Caco-2 (cell line): ENCODE measurements around the gene LHX3. TPM values are rescaled to one million over a fixed set of nuclear protein-coding genes. Genes with fewer than 3 reads are reported as not detected.
"Not testable (repeated sequence)": the region's sequence is repeated elsewhere in the genome, so short reads cannot be mapped to it uniquely, and the experiment has no call there.

Experiments used
- BruUV-seq: library from RNA; stranded (reverse); fragments of 400-500 nt; replicated peaks from 2 replicates; lab custom pipeline; 2021; lab: Mats Ljungman, UMichigan
- CTCF ChIA-PET: fragments of 300-600 bp; sonication (Branson Sonifier 250); formaldehyde crosslinking; loops from one replicate; lab custom pipeline; 2022; ENCODE audit warnings: antibody characterized with exemption; lab: Charles Lee
- POLR2A ChIA-PET: fragments of 300-600 bp; sonication (Branson Sonifier 250); formaldehyde crosslinking; loops from one replicate; lab custom pipeline; 2022; ENCODE audit warnings: antibody characterized with exemption; lab: Charles Lee
- DNase-seq, 2 experiments: peaks; one replicate each; pipeline versions ENCODE4 v3.0.0 to v3.0.0-alpha.2; 2020 to 2022
- H3K27me3 ChIP-seq: replicated peaks from 2 replicates; pipeline ENCODE4 v1.6.0; 2011; ENCODE audit warnings: low read length; ENCODE audit not compliant: control insufficient read depth, insufficient read depth
- H3K36me3 ChIP-seq: 2 replicates; pipeline ENCODE4 v1.5.1; 2011; ENCODE audit warnings: low read length; ENCODE audit not compliant: control insufficient read depth, insufficient read depth
- H3K4me1 ChIP-seq: fragments of 250-450 bp; sonication (Bioruptor Pico); 2 replicates; pipeline ENCODE4 v1.5.1; 2020; ENCODE audit warnings: mild to moderate bottlenecking
- H3K4me3 ChIP-seq: 2 replicates; pipeline ENCODE4 v1.5.1; 2011; ENCODE audit warnings: low read depth, mild to moderate bottlenecking, control low read depth, low read length
- H3K9me3 ChIP-seq: fragments of 250-450 bp; sonication (Bioruptor Pico); 2 replicates; pipeline ENCODE4 v1.5.1; 2020; ENCODE audit warnings: mild to moderate bottlenecking, moderate library complexity
- H3K27ac Mint-ChIP-seq: one replicate; pipeline ENCODE4 v1.8.0; 2022; ENCODE audit warnings: mixed read lengths; ENCODE audit not compliant: unreplicated experiment
- H3K27me3 Mint-ChIP-seq: one replicate; pipeline ENCODE4 v1.8.0; 2022; ENCODE audit warnings: mixed read lengths; ENCODE audit not compliant: insufficient read depth, unreplicated experiment
- H3K36me3 Mint-ChIP-seq: one replicate; pipeline ENCODE4 v1.8.0; 2022; ENCODE audit warnings: mild to moderate bottlenecking, mixed read lengths; ENCODE audit not compliant: insufficient read depth, unreplicated experiment
- H3K4me1 Mint-ChIP-seq: one replicate; pipeline ENCODE4 v1.8.0; 2022; ENCODE audit warnings: low read depth, mixed read lengths; ENCODE audit not compliant: unreplicated experiment
- H3K4me3 Mint-ChIP-seq: one replicate; pipeline ENCODE4 v1.8.0; 2022; ENCODE audit warnings: mild to moderate bottlenecking, moderate library complexity, mixed read lengths; ENCODE audit not compliant: unreplicated experiment
- H3K9me3 Mint-ChIP-seq: one replicate; pipeline ENCODE4 v1.8.0; 2022; ENCODE audit warnings: mixed read lengths; ENCODE audit not compliant: unreplicated experiment
- intact Hi-C: fragments of 100-400 bp; cut with micrococcal nuclease; formaldehyde crosslinking; loops from one replicate; pipeline ENCODE4 v1.10.0; 2022; ENCODE audit not compliant: unreplicated experiment
- total RNA-seq: library from RNA; stranded (reverse); gene quantifications from 2 replicates; pipeline ENCODE4 v1.2.3, GENCODE V29; 2022
- TF ChIP-seq, protein P1 (sequence below), 2 experiments: fragments of 200-600 bp in 1 of 2; IDR thresholded peaks; 1 replicate in 1 of 2; 2 replicates in 1 of 2; pipeline versions ENCODE4 v1.5.1 to v1.8.0; 2011 to 2022; ENCODE audit warnings: antibody characterized with exemption in 1 of 2, control low read depth in 1 of 2, inconsistent platforms in 1 of 2, low read depth in 1 of 2, low read length in 1 of 2, mild to moderate bottlenecking in 1 of 2, moderate library complexity in 1 of 2; ENCODE audit not compliant: insufficient read depth in 1 of 2, severe bottlenecking in 1 of 2, unreplicated experiment in 1 of 2

The LHX3 gene
- total RNA-seq, 1 experiment from 2014 or later: 1.2 TPM

DNA sequence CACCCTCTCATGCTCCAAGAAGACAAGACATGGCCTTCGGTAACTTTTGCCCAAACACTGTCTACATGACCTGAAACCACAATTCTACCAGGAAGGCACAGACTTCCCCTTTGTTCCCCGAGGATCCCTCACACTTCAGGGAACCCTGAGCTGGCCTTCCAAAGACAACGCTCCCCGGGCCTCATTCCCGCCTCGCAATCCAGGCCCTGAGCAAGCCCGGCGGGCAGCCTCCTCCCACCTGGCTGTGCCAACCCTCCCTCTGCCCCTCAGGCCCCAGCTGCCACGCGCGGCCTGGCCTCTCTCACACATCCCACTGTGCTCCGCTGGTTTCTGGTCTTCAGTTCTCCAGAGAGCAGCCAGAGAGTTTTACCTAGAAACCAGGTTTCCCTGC lies 33.4 kb upstream of the LHX3 start:
- TF ChIP-seq, protein P1, sequence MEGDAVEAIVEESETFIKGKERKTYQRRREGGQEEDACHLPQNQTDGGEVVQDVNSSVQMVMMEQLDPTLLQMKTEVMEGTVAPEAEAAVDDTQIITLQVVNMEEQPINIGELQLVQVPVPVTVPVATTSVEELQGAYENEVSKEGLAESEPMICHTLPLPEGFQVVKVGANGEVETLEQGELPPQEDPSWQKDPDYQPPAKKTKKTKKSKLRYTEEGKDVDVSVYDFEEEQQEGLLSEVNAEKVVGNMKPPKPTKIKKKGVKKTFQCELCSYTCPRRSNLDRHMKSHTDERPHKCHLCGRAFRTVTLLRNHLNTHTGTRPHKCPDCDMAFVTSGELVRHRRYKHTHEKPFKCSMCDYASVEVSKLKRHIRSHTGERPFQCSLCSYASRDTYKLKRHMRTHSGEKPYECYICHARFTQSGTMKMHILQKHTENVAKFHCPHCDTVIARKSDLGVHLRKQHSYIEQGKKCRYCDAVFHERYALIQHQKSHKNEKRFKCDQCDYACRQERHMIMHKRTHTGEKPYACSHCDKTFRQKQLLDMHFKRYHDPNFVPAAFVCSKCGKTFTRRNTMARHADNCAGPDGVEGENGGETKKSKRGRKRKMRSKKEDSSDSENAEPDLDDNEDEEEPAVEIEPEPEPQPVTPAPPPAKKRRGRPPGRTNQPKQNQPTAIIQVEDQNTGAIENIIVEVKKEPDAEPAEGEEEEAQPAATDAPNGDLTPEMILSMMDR (IDR thresholded peaks at IDR 0.05; ENCODE audit: insufficient read depth in 1 of 2, low read depth in 1 of 2, low read length in 1 of 2, severe bottlenecking in 1 of 2, unreplicated experiment in 1 of 2): no peak
- no peaks in the 10 kb centered on the region for H3K4me1 ChIP-seq
- DNase-seq: no peak
- no peaks in the 10 kb centered on the region for H3K27me3 ChIP-seq
- no peaks in the 10 kb centered on the region for H3K9me3 ChIP-seq
- intact Hi-C loops: no loop called here
- Mint-ChIP-seq H3K36me3 (peaks cover 28% of the 10 kb centered on the region), H3K9me3 (no peaks in the 10 kb centered on the region), H3K4me1 (peaks cover 4% of the 10 kb centered on the region), H3K27ac (peak overlapping the region; percentile 42), H3K4me3 (no peak overlapping the region), H3K27me3 (no peaks in the 10 kb centered on the region)
- H3K36me3 ChIP-seq: peaks cover 1% of the 10 kb centered on the region
- no peak overlapping the region for H3K4me3 ChIP-seq
- no TSS peak for BruUV-seq
- CTCF ChIA-PET: no interaction called here
- POLR2A ChIA-PET: no interaction called here

GRCh38 chr9:136237486-136238341 lies 32.8 kb upstream of the LHX3 start:
- no peaks in the 10 kb centered on the region for H3K4me1 Mint-ChIP-seq
- peaks cover 1% of the 10 kb centered on the region for H3K36me3 ChIP-seq
- DNase-seq: no peak
- ChIA-PET POLR2A (no interaction called here), CTCF (no interaction called here)
- H3K27me3 ChIP-seq: no peaks in the 10 kb centered on the region
- no TSS peak for BruUV-seq
- no peak overlapping the region for H3K4me3 Mint-ChIP-seq
- TF ChIP-seq, protein P1 (IDR thresholded peaks at IDR 0.05; ENCODE audit: insufficient read depth in 1 of 2, low read depth in 1 of 2, low read length in 1 of 2, severe bottlenecking in 1 of 2, unreplicated experiment in 1 of 2): no peak
- no peaks in the 10 kb centered on the region for H3K27me3 Mint-ChIP-seq
- H3K9me3 Mint-ChIP-seq: no peaks in the 10 kb centered on the region
- H3K27ac Mint-ChIP-seq: no peak overlapping the region
- H3K4me1 ChIP-seq: no peaks in the 10 kb centered on the region
- H3K36me3 Mint-ChIP-seq: peaks cover 33% of the 10 kb centered on the region
- intact Hi-C loops: no loop called here
- H3K4me3 ChIP-seq: no peak overlapping the region
- no peaks in the 10 kb centered on the region for H3K9me3 ChIP-seq

DNA sequence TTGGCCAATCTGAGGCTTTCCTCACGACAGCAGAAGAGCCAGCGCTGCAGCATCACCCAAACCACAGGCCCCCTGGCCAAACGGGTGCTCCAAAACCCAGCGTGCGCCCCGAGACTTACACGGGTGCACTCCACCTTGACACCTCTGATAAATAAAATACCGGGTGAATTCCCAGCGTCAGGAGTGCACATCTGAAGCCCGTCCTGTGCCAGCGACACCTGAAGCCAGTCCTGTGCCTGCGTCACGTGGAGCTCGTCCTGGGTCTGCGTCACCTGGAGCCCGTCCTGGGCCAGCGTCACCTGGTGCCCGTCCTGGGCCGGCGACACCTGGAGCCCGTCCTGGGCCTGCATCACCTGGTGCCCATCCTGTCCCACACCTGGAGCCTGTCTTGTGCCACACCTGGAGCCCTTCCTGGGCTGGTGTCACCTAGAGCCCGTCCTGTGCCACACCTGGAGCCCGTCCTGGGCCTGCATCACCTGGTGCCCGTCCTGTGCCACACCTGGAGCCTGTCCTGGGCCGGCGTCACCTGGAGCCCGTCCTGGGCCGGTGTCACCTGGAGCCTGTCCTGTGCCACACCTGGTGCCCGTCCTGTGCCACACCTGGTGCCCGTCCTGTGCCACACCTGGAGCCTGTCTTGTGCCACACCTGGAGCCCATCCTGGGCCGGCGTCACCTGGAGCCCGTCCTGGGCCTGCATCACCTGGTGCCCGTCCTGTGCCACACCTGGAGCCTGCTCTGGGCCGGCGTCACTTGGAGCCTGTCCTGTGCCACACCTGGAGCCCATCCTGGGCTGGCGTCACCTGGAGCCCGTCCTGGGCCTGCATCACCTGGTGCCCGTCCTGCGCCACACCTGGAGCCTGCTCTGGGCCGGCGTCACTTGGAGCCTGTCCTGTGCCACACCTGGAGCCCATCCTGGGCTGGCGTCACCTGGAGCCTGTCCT lies 31.8 kb upstream of the LHX3 start:
- H3K27me3 ChIP-seq, H3K4me1 Mint-ChIP-seq, H3K9me3 Mint-ChIP-seq, H3K4me3 Mint-ChIP-seq, BruUV-seq, H3K4me1 ChIP-seq, intact Hi-C loops, H3K27me3 Mint-ChIP-seq, CTCF ChIA-PET, H3K4me3 ChIP-seq, H3K9me3 ChIP-seq, DNase-seq, H3K36me3 ChIP-seq, H3K27ac Mint-ChIP-seq, POLR2A ChIA-PET: not testable (repeated sequence)
- H3K36me3 Mint-ChIP-seq: peaks cover 33% of the 10 kb centered on the region
